ENCODE measurements around the gene SLC35C1. TPM values are rescaled to one million over a fixed set of nuclear protein-coding genes. Genes with fewer than 3 reads are reported as not detected.

Gene SLC35C1
- total and polyA plus RNA-seq, 2 of the 13 experiments (the other 11 are each of a cell fraction or from before 2014, with no cell fraction given) = 2.9 to 7.0 TPM

- TF ChIP-seq, protein P1, sequence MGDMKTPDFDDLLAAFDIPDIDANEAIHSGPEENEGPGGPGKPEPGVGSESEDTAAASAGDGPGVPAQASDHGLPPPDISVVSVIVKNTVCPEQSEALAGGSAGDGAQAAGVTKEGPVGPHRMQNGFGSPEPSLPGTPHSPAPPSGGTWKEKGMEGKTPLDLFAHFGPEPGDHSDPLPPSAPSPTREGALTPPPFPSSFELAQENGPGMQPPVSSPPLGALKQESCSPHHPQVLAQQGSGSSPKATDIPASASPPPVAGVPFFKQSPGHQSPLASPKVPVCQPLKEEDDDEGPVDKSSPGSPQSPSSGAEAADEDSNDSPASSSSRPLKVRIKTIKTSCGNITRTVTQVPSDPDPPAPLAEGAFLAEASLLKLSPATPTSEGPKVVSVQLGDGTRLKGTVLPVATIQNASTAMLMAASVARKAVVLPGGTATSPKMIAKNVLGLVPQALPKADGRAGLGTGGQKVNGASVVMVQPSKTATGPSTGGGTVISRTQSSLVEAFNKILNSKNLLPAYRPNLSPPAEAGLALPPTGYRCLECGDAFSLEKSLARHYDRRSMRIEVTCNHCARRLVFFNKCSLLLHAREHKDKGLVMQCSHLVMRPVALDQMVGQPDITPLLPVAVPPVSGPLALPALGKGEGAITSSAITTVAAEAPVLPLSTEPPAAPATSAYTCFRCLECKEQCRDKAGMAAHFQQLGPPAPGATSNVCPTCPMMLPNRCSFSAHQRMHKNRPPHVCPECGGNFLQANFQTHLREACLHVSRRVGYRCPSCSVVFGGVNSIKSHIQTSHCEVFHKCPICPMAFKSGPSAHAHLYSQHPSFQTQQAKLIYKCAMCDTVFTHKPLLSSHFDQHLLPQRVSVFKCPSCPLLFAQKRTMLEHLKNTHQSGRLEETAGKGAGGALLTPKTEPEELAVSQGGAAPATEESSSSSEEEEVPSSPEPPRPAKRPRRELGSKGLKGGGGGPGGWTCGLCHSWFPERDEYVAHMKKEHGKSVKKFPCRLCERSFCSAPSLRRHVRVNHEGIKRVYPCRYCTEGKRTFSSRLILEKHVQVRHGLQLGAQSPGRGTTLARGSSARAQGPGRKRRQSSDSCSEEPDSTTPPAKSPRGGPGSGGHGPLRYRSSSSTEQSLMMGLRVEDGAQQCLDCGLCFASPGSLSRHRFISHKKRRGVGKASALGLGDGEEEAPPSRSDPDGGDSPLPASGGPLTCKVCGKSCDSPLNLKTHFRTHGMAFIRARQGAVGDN (CRISPR knock-in tag; IDR thresholded peaks at IDR 0.05) = peak; percentile 36; the same call in 1 of the 2 replicates
- TF ChIP-seq RORA (CRISPR knock-in tag; IDR thresholded peaks at IDR 0.05) = no peak
- no peak for TF ChIP-seq CEBPB (IDR thresholded peaks at IDR 0.05; ENCODE audit: borderline replicate concordance, low read depth, low read length)
- 0 out of 2 replicates have a peak, but pooled peaks have one; percentile 44 for TF ChIP-seq ZFP82 (CRISPR knock-in tag; IDR thresholded peaks at IDR 0.05; ENCODE audit: borderline replicate concordance)
- no peak for TF ChIP-seq NFE2L1 (CRISPR knock-in tag; IDR thresholded peaks at IDR 0.05; ENCODE audit: borderline replicate concordance)
- TF ChIP-seq CERS6 (CRISPR knock-in tag; IDR thresholded peaks at IDR 0.05) = no peak
- TF ChIP-seq GABPA (IDR thresholded peaks at IDR 0.05; ENCODE audit: low read depth, low read length) = peak; percentile 53
- peak; percentile 73 for TF ChIP-seq GABPA (CRISPR knock-in tag; IDR thresholded peaks at IDR 0.05; ENCODE audit: low read depth)
- peak; percentile 17; the same call in 1 of the 2 replicates for TF ChIP-seq GATAD2A (CRISPR knock-in tag; IDR thresholded peaks at IDR 0.05)
- TF ChIP-seq, protein P2, sequence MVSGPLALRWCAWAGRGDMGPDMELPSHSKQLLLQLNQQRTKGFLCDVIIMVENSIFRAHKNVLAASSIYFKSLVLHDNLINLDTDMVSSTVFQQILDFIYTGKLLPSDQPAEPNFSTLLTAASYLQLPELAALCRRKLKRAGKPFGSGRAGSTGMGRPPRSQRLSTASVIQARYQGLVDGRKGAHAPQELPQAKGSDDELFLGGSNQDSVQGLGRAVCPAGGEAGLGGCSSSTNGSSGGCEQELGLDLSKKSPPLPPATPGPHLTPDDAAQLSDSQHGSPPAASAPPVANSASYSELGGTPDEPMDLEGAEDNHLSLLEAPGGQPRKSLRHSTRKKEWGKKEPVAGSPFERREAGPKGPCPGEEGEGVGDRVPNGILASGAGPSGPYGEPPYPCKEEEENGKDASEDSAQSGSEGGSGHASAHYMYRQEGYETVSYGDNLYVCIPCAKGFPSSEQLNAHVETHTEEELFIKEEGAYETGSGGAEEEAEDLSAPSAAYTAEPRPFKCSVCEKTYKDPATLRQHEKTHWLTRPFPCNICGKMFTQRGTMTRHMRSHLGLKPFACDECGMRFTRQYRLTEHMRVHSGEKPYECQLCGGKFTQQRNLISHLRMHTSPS (CRISPR knock-in tag; IDR thresholded peaks at IDR 0.05; ENCODE audit: low read depth) = no peak
- TF ChIP-seq ZNF780A (CRISPR knock-in tag; IDR thresholded peaks at IDR 0.05) = no peak
- TF ChIP-seq ZNF383 (CRISPR knock-in tag; IDR thresholded peaks at IDR 0.05; ENCODE audit: borderline replicate concordance) = no peak
- TF ChIP-seq AKAP8 (CRISPR knock-in tag; IDR thresholded peaks at IDR 0.05) = no peak; the same call in 1 of the 2 replicates
- TF ChIP-seq POLR2A (IDR thresholded peaks at IDR 0.05; ENCODE audit: insufficient read depth in 1 of 2, low read depth in 2 of 2, low read length in 2 of 2) = peak; percentile 62 to 84; a peak in 3 of 4 replicates
- TF ChIP-seq NR2F6 (IDR thresholded peaks at IDR 0.05) = no peak
- TF ChIP-seq NR2F6 (CRISPR knock-in tag; IDR thresholded peaks at IDR 0.05) = no peak
- TF ChIP-seq ZNF569 (CRISPR knock-in tag; IDR thresholded peaks at IDR 0.05; ENCODE audit: borderline replicate concordance) = no peak
- TF ChIP-seq RAD21 (CRISPR knock-in tag; IDR thresholded peaks at IDR 0.05) = 0 out of 2 replicates have a peak, but pooled peaks have one; percentile 12
- TF ChIP-seq ARHGAP35 (CRISPR knock-in tag; IDR thresholded peaks at IDR 0.05; ENCODE audit: borderline replicate concordance) = no peak
- TF ChIP-seq TRIM24 (CRISPR knock-in tag; IDR thresholded peaks at IDR 0.05) = no peak
- 0 out of 2 replicates have a peak, but pooled peaks have one; percentile 33 for TF ChIP-seq RFXAP (CRISPR knock-in tag; IDR thresholded peaks at IDR 0.05; ENCODE audit: borderline replicate concordance)
- TF ChIP-seq HDAC6 (IDR thresholded peaks at IDR 0.05; ENCODE audit: low read depth, low read length) = no peak
- no peak for TF ChIP-seq RXRB (CRISPR knock-in tag; IDR thresholded peaks at IDR 0.05; ENCODE audit: borderline replicate concordance)
- 0 out of 2 replicates have a peak, but pooled peaks have one; percentile 0 for TF ChIP-seq SRY (CRISPR knock-in tag; IDR thresholded peaks at IDR 0.05)
- no peak for TF ChIP-seq WIZ (CRISPR knock-in tag; IDR thresholded peaks at IDR 0.05)
- peak; percentile 7; the same call in 1 of the 2 replicates for TF ChIP-seq FOXC1 (CRISPR knock-in tag; IDR thresholded peaks at IDR 0.05; ENCODE audit: borderline replicate concordance)
Observed at GRCh38 chr11:45804761-45805304, at the start of gene SLC35C1 (continued).

All from HepG2 (cell line).